ENCODE results near the gene STAB2. TPM values are rescaled to one million over a fixed set of nuclear protein-coding genes. Genes with fewer than 3 reads are reported as not detected.

Gene STAB2
- total and polyA plus RNA-seq, 2 donors (not counting 1 experiment from before 2014, with no cell fraction given): not detected

GRCh38 chr12:103677905-103678304, 90.8 kb downstream of the STAB2 start:
- Mint-ChIP-seq H3K4me3 (no peak overlapping the region), H3K4me1 (no peaks in the 10 kb centered on the region), H3K27ac (no peak overlapping the region), H3K27me3 (peaks cover 4% of the 10 kb centered on the region), H3K9me3 (ENCODE audit: insufficient read depth) (no peaks in the 10 kb centered on the region)
- POLR2A ChIA-PET: no interaction called here
- no CpG with 5 or more reads among the region's 2 CpGs for WGBS (ENCODE audit: insufficient coverage)
- no peak overlapping the region for H3K9ac ChIP-seq (ENCODE audit: low read length)
- no peak for DNase-seq
- H3K79me2 ChIP-seq (ENCODE audit: control insufficient read depth, insufficient read depth, low read length): no peaks in the 10 kb centered on the region
- H3K27me3 ChIP-seq (replicated peaks in 1 of 4; ENCODE audit: control extremely low read depth in 1 of 4, control insufficient read depth in 3 of 4, insufficient read depth in 4 of 4, low read length in 3 of 4): peaks cover 0 to 2% (median 0%) of the 10 kb centered on the region in 4 experiments
- CTCF ChIA-PET: interaction anchor here (0.6 kb wide), 1 partner anchor 312 kb away, joined by 4 read pairs; no protein-coding TSS in a partner anchor
- no peaks in the 10 kb centered on the region for H3K36me3 ChIP-seq (replicated peaks in 1 of 2; ENCODE audit: control extremely low read depth in 1 of 2, control insufficient read depth in 1 of 2, extremely low read depth in 1 of 2, insufficient read depth in 2 of 2, low read length in 1 of 2)
- H4K20me1 ChIP-seq (ENCODE audit: control insufficient read depth, insufficient read depth, low read length, poor library complexity, severe bottlenecking): no peaks in the 10 kb centered on the region
- no peaks in the 10 kb centered on the region for H3K9me3 ChIP-seq (ENCODE audit: control extremely low read depth in 1 of 3, control insufficient read depth in 2 of 3, insufficient read depth in 1 of 3, low read length in 2 of 3)
- no peak overlapping the region for H3K4me2 ChIP-seq (replicated peaks; ENCODE audit: low read depth, low read length, poor library complexity, severe bottlenecking)
- intact Hi-C loops (cut with micrococcal nuclease): no loop called here
- ATAC-seq (ENCODE audit: low read depth): no peak
- no peak overlapping the region for H3K27ac ChIP-seq (ENCODE audit: low read length in 2 of 2)
- H2AFZ ChIP-seq (ENCODE audit: insufficient read depth, low read depth, low read length, poor library complexity, severe bottlenecking): no peak overlapping the region
- TF ChIP-seq CTCF (IDR thresholded peaks at IDR 0.05): no peak
- TF ChIP-seq EZH2 (IDR thresholded peaks at IDR 0.05; ENCODE audit: borderline replicate concordance, insufficient read depth, low read depth, low read length, poor library complexity, severe bottlenecking): no peak
- no peak overlapping the region for H3K4me3 ChIP-seq (ENCODE audit: control extremely low read depth in 1 of 5, extremely low read depth in 1 of 5, insufficient read depth in 1 of 5, low read depth in 2 of 5, low read length in 4 of 5)
- no peaks in the 10 kb centered on the region for H3K4me1 ChIP-seq (ENCODE audit: control insufficient read depth in 2 of 2, insufficient read depth in 2 of 2, low read length in 2 of 2)

- intact Hi-C loops (cut with micrococcal nuclease): no loop called here
- Mint-ChIP-seq H3K4me1 (no peaks in the 10 kb centered on the region), H3K27ac (no peak overlapping the region), H3K9me3 (ENCODE audit: insufficient read depth) (no peaks in the 10 kb centered on the region), H3K4me3 (no peak overlapping the region), H3K27me3 (peaks cover 4% of the 10 kb centered on the region)
- WGBS (ENCODE audit: insufficient coverage): 84% methylated on average over 4 of the region's 7 CpGs
- Histone ChIP-seq H3K4me1 (ENCODE audit: control insufficient read depth in 2 of 2, insufficient read depth in 2 of 2, low read length in 2 of 2) (no peaks in the 10 kb centered on the region), H3K36me3 (replicated peaks in 1 of 2; ENCODE audit: control extremely low read depth in 1 of 2, control insufficient read depth in 1 of 2, extremely low read depth in 1 of 2, insufficient read depth in 2 of 2, low read length in 1 of 2) (no peaks in the 10 kb centered on the region), H4K20me1 (ENCODE audit: control insufficient read depth, insufficient read depth, low read length, poor library complexity, severe bottlenecking) (no peaks in the 10 kb centered on the region), H3K27me3 (replicated peaks in 1 of 4; ENCODE audit: control extremely low read depth in 1 of 4, control insufficient read depth in 3 of 4, insufficient read depth in 4 of 4, low read length in 3 of 4) (peaks cover 0 to 2% (median 0%) of the 10 kb centered on the region in 4 experiments), H3K9ac (ENCODE audit: low read length) (no peak overlapping the region), H3K79me2 (ENCODE audit: control insufficient read depth, insufficient read depth, low read length) (no peaks in the 10 kb centered on the region), H3K9me3 (ENCODE audit: control extremely low read depth in 1 of 3, control insufficient read depth in 2 of 3, insufficient read depth in 1 of 3, low read length in 2 of 3) (no peaks in the 10 kb centered on the region), H3K27ac (ENCODE audit: low read length in 2 of 2) (no peak overlapping the region), H3K4me2 (replicated peaks; ENCODE audit: low read depth, low read length, poor library complexity, severe bottlenecking) (no peak overlapping the region), H3K4me3 (ENCODE audit: control extremely low read depth in 1 of 5, extremely low read depth in 1 of 5, insufficient read depth in 1 of 5, low read depth in 2 of 5, low read length in 4 of 5) (no peak overlapping the region), H2AFZ (ENCODE audit: insufficient read depth, low read depth, low read length, poor library complexity, severe bottlenecking) (no peak overlapping the region)
- no peak for DNase-seq
- ATAC-seq (ENCODE audit: low read depth): no peak
- CTCF ChIA-PET: no interaction called here
- TF ChIP-seq EZH2 (IDR thresholded peaks at IDR 0.05; ENCODE audit: borderline replicate concordance, insufficient read depth, low read depth, low read length, poor library complexity, severe bottlenecking) (no peak), CTCF (IDR thresholded peaks at IDR 0.05) (no peak)
- POLR2A ChIA-PET: no interaction called here
Measured at GRCh38 chr12:103679421-103680170, 92.5 kb downstream of the STAB2 start.
